A549 (cell line): ENCODE measurements around the gene ZMIZ2. TPM values are rescaled to one million over a fixed set of nuclear protein-coding genes. Genes with fewer than 3 reads are reported as not detected.

Source experiments
- ATAC-seq, 2 experiments: fragments of 200-7000 bp in 1 of 2; fragments of >200 bp in 1 of 2; cut with Nextera tagmentation in 1 of 2; cut with Tn5 transposase in 1 of 2; 3 replicates each; pipeline versions ENCODE4 v1.8.0 to v1.9.1; 2018 to 2020; ENCODE audit warnings: mild to moderate bottlenecking in 1 of 2, moderate library complexity in 1 of 2
- CTCF ChIA-PET: fragments of 300-600 bp; sonication (Branson Sonifier 250); formaldehyde crosslinking; extraction: SDS; loops from one replicate; lab custom pipeline; 2021; ENCODE audit warnings: antibody characterized with exemption, inconsistent platforms; lab: Yijun Ruan, JAX
- POLR2A ChIA-PET: fragments of 350-600 bp; formaldehyde crosslinking; extraction: SDS; loops from one replicate; lab custom pipeline; 2021; ENCODE audit warnings: antibody characterized with exemption, inconsistent platforms; lab: Yijun Ruan, JAX
- DNase-seq, 2 experiments: peaks; one replicate each; pipeline versions ENCODE4 v3.0.0 to v3.0.0-alpha.2; 2011 to 2016; ENCODE audit warnings: low read depth in 1 of 2, low spot score in 1 of 2
- FAIRE-seq: peaks from 2 replicates; lab custom pipeline; 2011; peaks lifted over from hg19 to GRCh38; lab: Jason Lieb, UNC
- H3K27ac ChIP-seq, 2 experiments: fragments of >200 bp; sonication (Bioruptor Twin); formaldehyde crosslinking; 3 replicates each; pipeline ENCODE4 v1.5.1; 2016 to 2017
- H3K4me1 ChIP-seq: fragments of >200 bp; sonication (Bioruptor Twin); formaldehyde crosslinking; 3 replicates; pipeline ENCODE4 v1.6.1; 2016
- H3K4me2 ChIP-seq: fragments of >200 bp; sonication (Bioruptor Twin); formaldehyde crosslinking; 3 replicates; pipeline ENCODE4 v1.6.1; 2016
- H3K4me3 ChIP-seq: fragments of >200 bp; sonication (Bioruptor Twin); formaldehyde crosslinking; 3 replicates; pipeline ENCODE4 v1.5.1; 2016
- H3K9me3 ChIP-seq: fragments of >200 bp; sonication (Bioruptor Twin); formaldehyde crosslinking; 3 replicates; pipeline ENCODE4 v1.6.1; 2016
- BCL3 ChIP-seq: fragments of >200 bp; sonication (Bioruptor Twin); formaldehyde crosslinking; IDR thresholded peaks from 3 replicates; pipeline ENCODE4 v1.6.1; 2016
- CBX2 ChIP-seq: fragments of 200-600 bp; sonication (generic); IDR thresholded peaks from 2 replicates; pipeline ENCODE4 v1.6.1; 2016; ENCODE audit warnings: low read depth, mild to moderate bottlenecking, borderline replicate concordance
- CEBPB ChIP-seq, 2 experiments: fragments of >200 bp in 1 of 2; sonication (Bioruptor Twin) in 1 of 2; formaldehyde crosslinking in 1 of 2; IDR thresholded peaks; 2 replicates each; pipeline ENCODE4 v1.6.1; 2012 to 2016
- CTCF ChIP-seq: fragments of >200 bp; sonication (Bioruptor Twin); formaldehyde crosslinking; IDR thresholded peaks from 3 replicates; pipeline ENCODE4 v1.5.1; 2016
- E2F6 ChIP-seq: IDR thresholded peaks from 2 replicates; pipeline ENCODE4 v1.6.1; 2012; ENCODE audit warnings: low read depth, borderline replicate concordance
- EHF ChIP-seq: fragments of 250-450 bp; sonication (Bioruptor Pico); IDR thresholded peaks from 2 replicates; pipeline ENCODE4 v1.5.0; 2020; ENCODE audit warnings: mild to moderate bottlenecking
- EHMT2 ChIP-seq: fragments of 200-600 bp; sonication (generic); IDR thresholded peaks from 2 replicates; pipeline ENCODE4 v1.6.1; 2016; ENCODE audit warnings: antibody characterized with exemption, low read depth, mild to moderate bottlenecking, moderate library complexity
- EP300 ChIP-seq, 2 experiments: fragments of >200 bp; sonication (Bioruptor Twin); formaldehyde crosslinking; IDR thresholded peaks; 2 replicates in 1 of 2; 3 replicates in 1 of 2; pipeline ENCODE4 v1.6.1; 2016 to 2017
- FOSB ChIP-seq: fragments of 250-450 bp; sonication (Bioruptor Pico); IDR thresholded peaks from 2 replicates; pipeline ENCODE4 v1.5.0; 2020; ENCODE audit warnings: mild to moderate bottlenecking, moderate library complexity
- FOSL2 ChIP-seq, 2 experiments: fragments of 450-650 bp in 1 of 2; fragments of >200 bp in 1 of 2; sonication (Bioruptor Twin) in 1 of 2; formaldehyde crosslinking; IDR thresholded peaks; 2 replicates each; pipeline versions ENCODE4 v1.5.0 to v1.6.1; 2016 to 2020; ENCODE audit warnings: mild to moderate bottlenecking in 1 of 2, moderate library complexity in 1 of 2
- GATA3 ChIP-seq: IDR thresholded peaks from 2 replicates; pipeline ENCODE4 v1.6.1; 2012; ENCODE audit warnings: borderline replicate concordance
- HEYL ChIP-seq: fragments of 250-450 bp; sonication (Bioruptor Pico); IDR thresholded peaks from 2 replicates; pipeline ENCODE4 v1.8.0; 2021; ENCODE audit warnings: mild to moderate bottlenecking, moderate library complexity
- HOXA7 ChIP-seq: fragments of 250-450 bp; sonication (Bioruptor Pico); IDR thresholded peaks from 2 replicates; pipeline ENCODE4 v1.5.0; 2020; ENCODE audit warnings: mild to moderate bottlenecking, moderate library complexity
- HOXB5 ChIP-seq: fragments of 250-450 bp; sonication (Bioruptor Pico); IDR thresholded peaks from 2 replicates; pipeline ENCODE4 v1.5.0; 2020; ENCODE audit warnings: mild to moderate bottlenecking, moderate library complexity
- KDM1A ChIP-seq: fragments of 200-600 bp; sonication (generic); IDR thresholded peaks from 2 replicates; pipeline ENCODE4 v1.6.1; 2016; ENCODE audit warnings: low read depth, mild to moderate bottlenecking
- KDM5A ChIP-seq: fragments of 200-600 bp; sonication (generic); IDR thresholded peaks from 2 replicates; pipeline ENCODE4 v1.6.1; 2016; ENCODE audit warnings: antibody characterized with exemption, mild to moderate bottlenecking
- MAX ChIP-seq: IDR thresholded peaks from 2 replicates; pipeline ENCODE4 v1.6.1; 2012
- MAZ ChIP-seq: fragments of 150-350 bp; IDR thresholded peaks from 2 replicates; pipeline ENCODE4 v1.6.1; 2014; ENCODE audit warnings: antibody characterized with exemption, low read depth, low read length, borderline replicate concordance
- NR3C1 ChIP-seq: fragments of >200 bp; sonication (Bioruptor Twin); formaldehyde crosslinking; IDR thresholded peaks from 3 replicates; pipeline ENCODE4 v1.6.1; 2017
- PBX3 ChIP-seq: IDR thresholded peaks from 2 replicates; pipeline ENCODE4 v1.6.1; 2012
- PHF8 ChIP-seq: fragments of 200-600 bp; sonication (generic); IDR thresholded peaks from 2 replicates; pipeline ENCODE4 v1.6.1; 2016; ENCODE audit warnings: low read depth, mild to moderate bottlenecking, antibody characterized with exemption, moderate library complexity, borderline replicate concordance
- POLR2A ChIP-seq: IDR thresholded peaks from 2 replicates; pipeline ENCODE4 v1.6.1; 2012; ENCODE audit warnings: mild to moderate bottlenecking, low read length
- RARB ChIP-seq: fragments of 250-450 bp; sonication (Bioruptor Pico); IDR thresholded peaks from 2 replicates; pipeline ENCODE4 v1.8.0; 2021; ENCODE audit warnings: mild to moderate bottlenecking, moderate library complexity
- RFX5 ChIP-seq: fragments of 450-650 bp; IDR thresholded peaks from 2 replicates; pipeline ENCODE4 v1.7.1; 2014; ENCODE audit warnings: antibody characterized with exemption, mild to moderate bottlenecking, moderate library complexity
- SMC3 ChIP-seq: fragments of >200 bp; sonication (Bioruptor Twin); formaldehyde crosslinking; IDR thresholded peaks from 3 replicates; pipeline ENCODE4 v1.6.1; 2018; ENCODE audit warnings: inconsistent platforms
- SREBF2 ChIP-seq: fragments of 450-650 bp; IDR thresholded peaks from 2 replicates; pipeline ENCODE4 v1.6.1; 2014; ENCODE audit warnings: mild to moderate bottlenecking, moderate library complexity
- TP53 ChIP-seq: fragments of 250-450 bp; sonication (Bioruptor Pico); IDR thresholded peaks from 2 replicates; pipeline ENCODE4 v1.5.0; 2021; ENCODE audit warnings: mild to moderate bottlenecking, moderate library complexity
- USF2 ChIP-seq: fragments of 450-650 bp; IDR thresholded peaks from 2 replicates; pipeline ENCODE4 v1.6.1; 2014; ENCODE audit warnings: antibody characterized with exemption
- WGBS: methylation state at CpG from one replicate; pipeline ENCODE4 v1.1.6; 2017; ENCODE audit errors: missing lambda C conversion rate; 5-methylcytosine and 5-hydroxymethylcytosine counted together
- polyA plus RNA-seq, 4 experiments: library from polyadenylated mRNA; depleted of rRNA in 3 of 4; stranded (reverse); fragments of >200 nt; fragmentation: RNase III in 1 of 4; extraction: RNeasy Plus Mini Kit Qiagen cat#74134 plus additional on column Dnase treatment in 1 of 4; gene quantifications; 2 replicates in 3 of 4; 3 replicates in 1 of 4; pipeline ENCODE4 v1.2.3, GENCODE V29; 2011 to 2017

The ZMIZ2 gene
- polyA plus RNA-seq, 2 of the 4 experiments (the other 2 are of a cell fraction) = 4.3 to 21.7 TPM

- ChIA-PET POLR2A (no interaction called here), CTCF (interaction anchor here (0.8 to 2.4 kb wide), 5 partner anchors 9 to 370 kb away, joined by 3 to 8 read pairs (median 4); no protein-coding TSS in a partner anchor)
- FAIRE-seq (no peak), ATAC-seq (no peak), DNase-seq (no peak)
- H3K4me3 ChIP-seq = no peak overlapping the region
- WGBS = 94% methylated on average over 15 of the region's 17 CpGs
- H3K4me1 ChIP-seq = no peaks in the 10 kb centered on the region
- no peaks in the 10 kb centered on the region for H3K9me3 ChIP-seq
- TF ChIP-seq MAZ (no peak), PHF8 (no peak), EHF (CRISPR knock-in tag) (no peak), HOXA7 (CRISPR knock-in tag) (no peak), POLR2A (no peak), EHMT2 (no peak), GATA3 (no peak), HOXB5 (no peak), KDM5A (no peak)
- TF ChIP-seq, all 56 proteins: peak for 0
- H3K4me2 ChIP-seq = no peak overlapping the region
- no peak overlapping the region for H3K27ac ChIP-seq
Measured at GRCh38 chr7:44765579-44766415, 17.1 kb downstream of the ZMIZ2 start.

GRCh38 chr7:44766416-44766801 lies 17.8 kb downstream of the ZMIZ2 start:
- no peak for DNase-seq
- Histone ChIP-seq H3K4me1 (no peaks in the 10 kb centered on the region), H3K9me3 (no peaks in the 10 kb centered on the region), H3K27ac (no peak overlapping the region), H3K4me2 (no peak overlapping the region), H3K4me3 (no peak overlapping the region)
- TF ChIP-seq RARB (CRISPR knock-in tag) = no peak
- TF ChIP-seq SREBF2 = no peak
- no peak for TF ChIP-seq RFX5
- TF ChIP-seq KDM1A = no peak
- no peak for TF ChIP-seq E2F6
- no peak for TF ChIP-seq HEYL (CRISPR knock-in tag)
- no peak for TF ChIP-seq PHF8
- TF ChIP-seq SMC3 = no peak
- no peak for TF ChIP-seq FOSB
- POLR2A ChIA-PET = no interaction called here
- ATAC-seq = no peak
- FAIRE-seq = no peak
- WGBS = 88% methylated on average over 10 of the region's 11 CpGs
- CTCF ChIA-PET = interaction anchor here (0.7 to 2.4 kb wide), 5 partner anchors 9 to 33 kb away, joined by 3 to 8 read pairs (median 3); no protein-coding TSS in a partner anchor

GRCh38 chr7:44767134-44767911 lies 18.7 kb downstream of the ZMIZ2 start:
- H3K27ac ChIP-seq = no peak overlapping the region
- no peak for ATAC-seq
- FAIRE-seq = no peak
- no peak for DNase-seq
- ChIA-PET CTCF (interaction anchor here (0.6 to 2.4 kb wide), 6 partner anchors 8 to 81 kb away, joined by 3 to 8 read pairs (median 4); partner anchors contain the start of gene H2AZ2), POLR2A (no interaction called here)
- H3K4me1 ChIP-seq = no peaks in the 10 kb centered on the region
- H3K4me3 ChIP-seq = no peak overlapping the region
- H3K9me3 ChIP-seq = no peaks in the 10 kb centered on the region
- WGBS = 86% methylated on average over 15 of the region's 19 CpGs
- no peak overlapping the region for H3K4me2 ChIP-seq
- no peak for TF ChIP-seq CBX2
- TF ChIP-seq TP53 (CRISPR knock-in tag) = no peak
- TF ChIP-seq KDM5A = no peak
- no peak for TF ChIP-seq POLR2A
- no peak for TF ChIP-seq FOSL2 (IDR thresholded peaks at IDR 0.05)
- no peak for TF ChIP-seq FOSL2 (CRISPR knock-in tag; IDR thresholded peaks at IDR 0.05)
- TF ChIP-seq USF2 = no peak
- no peak for TF ChIP-seq MAX
- TF ChIP-seq BCL3 = no peak
- TF ChIP-seq EP300 (IDR thresholded peaks at IDR 0.05) = no peak
- TF ChIP-seq CEBPB (IDR thresholded peaks at IDR 0.05) = no peak
- no peak for TF ChIP-seq CTCF
- TF ChIP-seq NR3C1 = no peak
- no peak for TF ChIP-seq PBX3
- no peak for TF ChIP-seq MAZ
